ENCODE results near the gene ATP12A. TPM values are rescaled to one million over a fixed set of nuclear protein-coding genes. Genes with fewer than 3 reads are reported as not detected.

The ATP12A gene
- total RNA-seq, 1 donor from 2014 or later, result not detected

GRCh38 chr13:24718192-24718965 is 38.2 kb downstream of the ATP12A start:
- no peak overlapping the region for H3K4me3 ChIP-seq
- H3K4me1 ChIP-seq, result peaks cover 7% of the 10 kb centered on the region
- H3K36me3 ChIP-seq, result no peaks in the 10 kb centered on the region
- Mint-ChIP-seq H3K4me1 (peaks cover 11% of the 10 kb centered on the region), H3K27ac (no peak overlapping the region), H3K4me3 (no peak overlapping the region), H3K27me3 (ENCODE audit: insufficient read depth, low read depth) (peaks cover 11% of the 10 kb centered on the region), H3K9me3 (no peaks in the 10 kb centered on the region), H3K36me3 (no peaks in the 10 kb centered on the region)
- H3K79me2 ChIP-seq (ENCODE audit: low read depth), result no peaks in the 10 kb centered on the region
- TF ChIP-seq CTCF (IDR thresholded peaks at IDR 0.05) (no peak), EZH2phosphoT487 (IDR thresholded peaks at IDR 0.05) (no peak), EZH2 (IDR thresholded peaks at IDR 0.05) (no peak)
- no peak overlapping the region for H2AFZ ChIP-seq (replicated peaks)
- H3K9me3 ChIP-seq (ENCODE audit: low read depth), result no peaks in the 10 kb centered on the region
- H3F3A ChIP-seq (ENCODE audit: low read depth), result no peaks in the 10 kb centered on the region
- H3K27me3 ChIP-seq, result no peaks in the 10 kb centered on the region
- no peak overlapping the region for H3K4me2 ChIP-seq
- H3K9ac ChIP-seq, result no peak overlapping the region
- no peak for DNase-seq (ENCODE audit: low spot score)
- no peaks in the 10 kb centered on the region for H4K20me1 ChIP-seq (ENCODE audit: low read depth)
- H3K27ac ChIP-seq, result no peak overlapping the region

GRCh38 chr13:24719139-24719538 is 38.9 kb downstream of the ATP12A start:
- H3K36me3 Mint-ChIP-seq, result no peaks in the 10 kb centered on the region
- no peaks in the 10 kb centered on the region for H3K79me2 ChIP-seq (ENCODE audit: low read depth)
- TF ChIP-seq EZH2phosphoT487 (IDR thresholded peaks at IDR 0.05) (no peak), CTCF (IDR thresholded peaks at IDR 0.05) (no peak), EZH2 (IDR thresholded peaks at IDR 0.05) (no peak)
- H3K4me1 Mint-ChIP-seq, result peaks cover 11% of the 10 kb centered on the region
- H4K20me1 ChIP-seq (ENCODE audit: low read depth), result no peaks in the 10 kb centered on the region
- no peak overlapping the region for H3K27ac Mint-ChIP-seq
- H2AFZ ChIP-seq (replicated peaks), result no peak overlapping the region
- H3K9ac ChIP-seq, result no peak overlapping the region
- H3K4me3 ChIP-seq, result no peak overlapping the region
- peaks cover 11% of the 10 kb centered on the region for H3K27me3 Mint-ChIP-seq (ENCODE audit: insufficient read depth, low read depth)
- no peak overlapping the region for H3K4me3 Mint-ChIP-seq
- no peaks in the 10 kb centered on the region for H3F3A ChIP-seq (ENCODE audit: low read depth)
- no peaks in the 10 kb centered on the region for H3K9me3 ChIP-seq (ENCODE audit: low read depth)
- H3K4me1 ChIP-seq, result peaks cover 7% of the 10 kb centered on the region
- H3K27me3 ChIP-seq, result no peaks in the 10 kb centered on the region
- no peak overlapping the region for H3K4me2 ChIP-seq
- DNase-seq (ENCODE audit: low spot score), result no peak
- H3K9me3 Mint-ChIP-seq, result no peaks in the 10 kb centered on the region
- H3K27ac ChIP-seq, result no peak overlapping the region
- H3K36me3 ChIP-seq, result no peaks in the 10 kb centered on the region

GRCh38 chr13:24723206-24723605 is 43.0 kb downstream of the ATP12A start:
- Histone ChIP-seq H3K4me3 (no peak overlapping the region), H4K20me1 (ENCODE audit: low read depth) (no peaks in the 10 kb centered on the region), H3K4me1 (no peaks in the 10 kb centered on the region), H3K4me2 (no peak overlapping the region), H3F3A (ENCODE audit: low read depth) (no peaks in the 10 kb centered on the region), H2AFZ (replicated peaks) (no peak overlapping the region), H3K36me3 (no peaks in the 10 kb centered on the region), H3K27ac (no peak overlapping the region), H3K9ac (no peak overlapping the region), H3K79me2 (ENCODE audit: low read depth) (no peaks in the 10 kb centered on the region), H3K27me3 (no peaks in the 10 kb centered on the region), H3K9me3 (ENCODE audit: low read depth) (no peaks in the 10 kb centered on the region)
- Mint-ChIP-seq H3K4me3 (no peak overlapping the region), H3K9me3 (no peaks in the 10 kb centered on the region), H3K36me3 (no peaks in the 10 kb centered on the region), H3K4me1 (no peaks in the 10 kb centered on the region), H3K27me3 (ENCODE audit: insufficient read depth, low read depth) (no peaks in the 10 kb centered on the region), H3K27ac (peak overlapping the region; percentile 50)
- TF ChIP-seq EZH2 (IDR thresholded peaks at IDR 0.05), result no peak
- DNase-seq (ENCODE audit: low spot score), result no peak

- no peak overlapping the region for H3K4me3 ChIP-seq
- Mint-ChIP-seq H3K9me3 (peaks cover 2% of the 10 kb centered on the region), H3K27me3 (ENCODE audit: insufficient read depth, low read depth) (no peaks in the 10 kb centered on the region), H3K4me1 (no peaks in the 10 kb centered on the region), H3K4me3 (no peak overlapping the region), H3K27ac (no peak overlapping the region), H3K36me3 (no peaks in the 10 kb centered on the region)
- H2AFZ ChIP-seq (replicated peaks), result no peak overlapping the region
- no peaks in the 10 kb centered on the region for H3K79me2 ChIP-seq (ENCODE audit: low read depth)
- no peak overlapping the region for H3K27ac ChIP-seq
- H3K4me2 ChIP-seq, result no peak overlapping the region
- no peaks in the 10 kb centered on the region for H3K36me3 ChIP-seq
- no peak for TF ChIP-seq EZH2 (IDR thresholded peaks at IDR 0.05)
- no peak for TF ChIP-seq CTCF (IDR thresholded peaks at IDR 0.05)
- no peak for TF ChIP-seq EZH2phosphoT487 (IDR thresholded peaks at IDR 0.05)
- H3K9ac ChIP-seq, result no peak overlapping the region
- no peaks in the 10 kb centered on the region for H3K4me1 ChIP-seq
- H3K27me3 ChIP-seq, result no peaks in the 10 kb centered on the region
- DNase-seq (ENCODE audit: low spot score), result no peak
- H4K20me1 ChIP-seq (ENCODE audit: low read depth), result no peaks in the 10 kb centered on the region
- no peaks in the 10 kb centered on the region for H3K9me3 ChIP-seq (ENCODE audit: low read depth)
- H3F3A ChIP-seq (ENCODE audit: low read depth), result no peaks in the 10 kb centered on the region
These were observed 44.5 kb downstream of the ATP12A start for GRCh38 chr13:24724714-24725113.

All from neural progenitor cell (in vitro differentiated cells).